ENCODE data around the gene GID4.

Gene GID4

GRCh38 chr17:18014006-18014405 lies 25.2 kb upstream of the GID4 start:
- TF ChIP-seq L3MBTL2 (conservative IDR thresholded peaks at IDR 0.05) (no peak), ARNT (IDR thresholded peaks at IDR 0.05) (no peak), PKNOX1 (IDR thresholded peaks at IDR 0.05) (no peak), NFRKB (IDR thresholded peaks at IDR 0.05) (no peak), SP1 (IDR thresholded peaks at IDR 0.05) (no peak), FOXM1 (IDR thresholded peaks at IDR 0.05; ENCODE audit: borderline replicate concordance) (no peak), LEF1 (IDR thresholded peaks at IDR 0.05; ENCODE audit: borderline replicate concordance) (no peak), FOXK2 (IDR thresholded peaks at IDR 0.05) (no peak), HDGF (IDR thresholded peaks at IDR 0.05; ENCODE audit: borderline replicate concordance) (no peak)
- ChIA-PET POLR2A (interaction anchor here (1.5 kb wide), 1 partner anchor 22 kb away, joined by 3 read pairs; no protein-coding TSS in a partner anchor), CTCF (interaction anchor here (1.9 kb wide), 1 partner anchor 10 kb away, joined by 6 read pairs; no protein-coding TSS in a partner anchor)

GRCh38 chr17:18015593-18015992 lies 23.6 kb upstream of the GID4 start:
- CTCF ChIA-PET, result interaction anchor here (0.6 kb wide), 2 partner anchors 14 to 36 kb away, joined by 4 to 5 read pairs; no protein-coding TSS in a partner anchor
- no peak for DNase-seq (ENCODE audit: extremely low spot score)
- POLR2A ChIA-PET, result no interaction called here
- TF ChIP-seq ZNF384 (IDR thresholded peaks at IDR 0.05) (no peak), ARNT (IDR thresholded peaks at IDR 0.05) (no peak), NFRKB (IDR thresholded peaks at IDR 0.05) (no peak), L3MBTL2 (conservative IDR thresholded peaks at IDR 0.05) (no peak), LEF1 (IDR thresholded peaks at IDR 0.05; ENCODE audit: borderline replicate concordance) (no peak), TARDBP (IDR thresholded peaks at IDR 0.05) (no peak), SUZ12 (IDR thresholded peaks at IDR 0.05) (no peak), FOXK2 (IDR thresholded peaks at IDR 0.05) (no peak), HDGF (IDR thresholded peaks at IDR 0.05; ENCODE audit: borderline replicate concordance) (no peak), FOXA1 (IDR thresholded peaks at IDR 0.05) (no peak)

More at GRCh38 chr17:18014006-18014405, 25.2 kb upstream of the GID4 start:
- DNase-seq (ENCODE audit: extremely low spot score), result no peak

GRCh38 chr17:18016426-18016825 lies 22.8 kb upstream of the GID4 start:
- DNase-seq (ENCODE audit: extremely low spot score), result no peak
- TF ChIP-seq FOXA1 (IDR thresholded peaks at IDR 0.05) (no peak), L3MBTL2 (conservative IDR thresholded peaks at IDR 0.05) (no peak), HDGF (IDR thresholded peaks at IDR 0.05; ENCODE audit: borderline replicate concordance) (no peak), BHLHE40 (IDR thresholded peaks at IDR 0.05; ENCODE audit: borderline replicate concordance) (no peak), FOXM1 (IDR thresholded peaks at IDR 0.05; ENCODE audit: borderline replicate concordance) (no peak), TARDBP (IDR thresholded peaks at IDR 0.05) (no peak), NFRKB (IDR thresholded peaks at IDR 0.05) (no peak), ELF4 (IDR thresholded peaks at IDR 0.05) (no peak), LEF1 (IDR thresholded peaks at IDR 0.05; ENCODE audit: borderline replicate concordance) (no peak)
- ChIA-PET POLR2A (no interaction called here), CTCF (interaction anchor here (0.6 kb wide), 1 partner anchor 10 kb away, joined by 4 read pairs; no protein-coding TSS in a partner anchor)

GRCh38 chr17:18017958-18018357 lies 21.2 kb upstream of the GID4 start:
- ChIA-PET CTCF (no interaction called here), POLR2A (no interaction called here)
- DNase-seq (ENCODE audit: extremely low spot score), result no peak
- TF ChIP-seq ZNF384 (IDR thresholded peaks at IDR 0.05) (no peak), BHLHE40 (IDR thresholded peaks at IDR 0.05; ENCODE audit: borderline replicate concordance) (no peak), TARDBP (IDR thresholded peaks at IDR 0.05) (no peak), L3MBTL2 (conservative IDR thresholded peaks at IDR 0.05) (no peak), FOXA1 (IDR thresholded peaks at IDR 0.05) (no peak), FOXM1 (IDR thresholded peaks at IDR 0.05; ENCODE audit: borderline replicate concordance) (no peak), LEF1 (IDR thresholded peaks at IDR 0.05; ENCODE audit: borderline replicate concordance) (no peak), NFRKB (IDR thresholded peaks at IDR 0.05) (no peak), SP1 (IDR thresholded peaks at IDR 0.05) (no peak)

GRCh38 chr17:18018411-18018921 lies 20.7 kb upstream of the GID4 start:
- no peak for TF ChIP-seq FOXA1 (IDR thresholded peaks at IDR 0.05)
- ChIA-PET CTCF (no interaction called here), POLR2A (no interaction called here)
- no peak for DNase-seq (ENCODE audit: extremely low spot score)

GRCh38 chr17:18019838-18020154 lies 19.4 kb upstream of the GID4 start:
- POLR2A ChIA-PET, result no interaction called here
- CTCF ChIA-PET, result interaction anchor here (1.0 kb wide), 1 partner anchor 13 kb away, joined by 4 read pairs; no protein-coding TSS in a partner anchor
- TF ChIP-seq ARNT (IDR thresholded peaks at IDR 0.05) (no peak), FOXA1 (IDR thresholded peaks at IDR 0.05) (no peak), FOXM1 (IDR thresholded peaks at IDR 0.05; ENCODE audit: borderline replicate concordance) (no peak), FOXK2 (IDR thresholded peaks at IDR 0.05) (no peak), ELF4 (IDR thresholded peaks at IDR 0.05) (no peak), CTBP1 (IDR thresholded peaks at IDR 0.05; ENCODE audit: borderline replicate concordance) (no peak), SP1 (IDR thresholded peaks at IDR 0.05) (no peak)
- no peak for DNase-seq (ENCODE audit: extremely low spot score)

GRCh38 chr17:18020971-18021370 lies 18.2 kb upstream of the GID4 start:
- TF ChIP-seq ELF4 (IDR thresholded peaks at IDR 0.05) (no peak), BHLHE40 (IDR thresholded peaks at IDR 0.05; ENCODE audit: borderline replicate concordance) (no peak), ARNT (IDR thresholded peaks at IDR 0.05) (no peak)
- POLR2A ChIA-PET, result no interaction called here
- CTCF ChIA-PET, result interaction anchor here (1.0 kb wide), 1 partner anchor 12 kb away, joined by 4 read pairs; no protein-coding TSS in a partner anchor
- DNase-seq (ENCODE audit: extremely low spot score), result no peak

GRCh38 chr17:18021372-18021771 lies 17.8 kb upstream of the GID4 start:
- CTCF ChIA-PET, result no interaction called here
- no peak for DNase-seq (ENCODE audit: extremely low spot score)
- TF ChIP-seq FOXM1 (IDR thresholded peaks at IDR 0.05; ENCODE audit: borderline replicate concordance) (no peak), HDGF (IDR thresholded peaks at IDR 0.05; ENCODE audit: borderline replicate concordance) (no peak), FOXA1 (IDR thresholded peaks at IDR 0.05) (no peak), ARNT (IDR thresholded peaks at IDR 0.05) (no peak), ZNF384 (IDR thresholded peaks at IDR 0.05) (no peak), PKNOX1 (IDR thresholded peaks at IDR 0.05) (no peak), NFRKB (IDR thresholded peaks at IDR 0.05) (no peak), ELF4 (IDR thresholded peaks at IDR 0.05) (no peak), FOXK2 (IDR thresholded peaks at IDR 0.05) (no peak), SUZ12 (IDR thresholded peaks at IDR 0.05) (no peak), SP1 (IDR thresholded peaks at IDR 0.05) (no peak)
- POLR2A ChIA-PET, result no interaction called here

Data from HEK293T (cell line).